CD4-positive, alpha-beta T cell (primary cell): ENCODE measurements around the gene CACHD1. TPM values are rescaled to one million over a fixed set of nuclear protein-coding genes. Genes with fewer than 3 reads are reported as not detected.

ENCODE experiments used
- ATAC-seq: fragments of 200-7000 bp; cut with Tn5 transposase; one replicate; pipeline ENCODE4 v1.10.0; 2022; ENCODE audit warnings: mild to moderate bottlenecking; ENCODE audit not compliant: poor library complexity
- CTCF ChIA-PET: fragments of 350-600 bp; sonication (Branson Sonifier 250); formaldehyde crosslinking; loops from one replicate; lab custom pipeline; 2021; ENCODE audit warnings: antibody characterized with exemption, inconsistent platforms; lab: Charles Lee
- POLR2A ChIA-PET: fragments of 350-600 bp; sonication (Branson Sonifier 250); formaldehyde crosslinking; loops from one replicate; lab custom pipeline; 2021; ENCODE audit warnings: antibody characterized with exemption, inconsistent platforms; lab: Charles Lee
- DNase-seq, 14 experiments: peaks; one replicate each; pipeline ENCODE4 v3.0.0-alpha.2; 2013 to 2020; ENCODE audit warnings: mixed read lengths in 2 of 14
- H3K27ac ChIP-seq, 2 donors: one replicate each; pipeline versions ENCODE4 v1.5.1 to v1.7.0; 2013; ENCODE audit warnings: low read length in 2 of 2, low read depth in 1 of 2, mild to moderate bottlenecking in 1 of 2
- H3K27me3 ChIP-seq, 2 experiments: 1 replicate in 1 of 2; 2 replicates in 1 of 2; pipeline versions ENCODE4 v1.6.1 to v1.7.0; 2013; ENCODE audit warnings: low read length in 2 of 2, control low read depth in 1 of 2, mild to moderate bottlenecking in 1 of 2, moderate library complexity in 1 of 2; ENCODE audit not compliant: insufficient read depth in 2 of 2, control insufficient read depth in 1 of 2
- H3K36me3 ChIP-seq: one replicate; pipeline ENCODE4 v1.6.1; 2013; ENCODE audit warnings: low read length, control low read depth; ENCODE audit not compliant: insufficient read depth
- H3K4me1 ChIP-seq: one replicate; pipeline ENCODE4 v1.6.1; 2013; ENCODE audit warnings: low read length, control low read depth; ENCODE audit not compliant: insufficient read depth
- H3K4me3 ChIP-seq: one replicate; pipeline ENCODE4 v1.5.1; 2013; ENCODE audit warnings: mild to moderate bottlenecking, low read length, moderate library complexity
- H3K9me3 ChIP-seq, 2 experiments: 1 replicate in 1 of 2; 2 replicates in 1 of 2; pipeline versions ENCODE4 v1.6.1 to v1.7.0; 2013; ENCODE audit warnings: low read length in 2 of 2, mild to moderate bottlenecking in 2 of 2, control low read depth in 1 of 2, moderate library complexity in 1 of 2; ENCODE audit not compliant: control insufficient read depth in 1 of 2, insufficient read depth in 1 of 2
- H3K27ac Mint-ChIP-seq: one replicate; pipeline ENCODE4 v1.8.0; 2020; ENCODE audit warnings: mixed read lengths
- H3K27me3 Mint-ChIP-seq: one replicate; pipeline ENCODE4 v1.8.0; 2021; ENCODE audit warnings: mixed read lengths
- H3K36me3 Mint-ChIP-seq: one replicate; pipeline ENCODE4 v1.8.0; 2021; ENCODE audit warnings: low read depth, mixed read lengths
- H3K4me1 Mint-ChIP-seq: one replicate; pipeline ENCODE4 v1.8.0; 2021; ENCODE audit warnings: low read depth, mixed read lengths
- H3K4me3 Mint-ChIP-seq: one replicate; pipeline ENCODE4 v1.8.0; 2020; ENCODE audit warnings: mild to moderate bottlenecking, mixed read lengths
- H3K9me3 Mint-ChIP-seq: one replicate; pipeline ENCODE4 v1.8.0; 2020; ENCODE audit warnings: mixed read lengths
- intact Hi-C, 2 experiments: fragments of 100-400 bp; cut with DNase I in 1 of 2; cut with micrococcal nuclease in 1 of 2; formaldehyde crosslinking; loops; one replicate each; pipeline versions ENCODE4 v1.15.1 to v1.9.0; 2023 to 2025; cut with DNase I, micrococcal nuclease
- total RNA-seq, 174 experiments: library from RNA in 2 of 174; stranded (reverse) in 2 of 174; gene quantifications; one replicate each; pipeline ENCODE4 v1.2.3 and lab custom pipeline; 2021 to 2026
- TF ChIP-seq, protein P1 (sequence below): fragments of 200-600 bp; IDR thresholded peaks from one replicate; pipeline ENCODE4 v1.8.0; 2022; ENCODE audit warnings: antibody characterized with exemption, mild to moderate bottlenecking

The CACHD1 gene
- total RNA-seq, 2 experiments from 2014 or later, result 6.2 to 7.1 TPM

DNA sequence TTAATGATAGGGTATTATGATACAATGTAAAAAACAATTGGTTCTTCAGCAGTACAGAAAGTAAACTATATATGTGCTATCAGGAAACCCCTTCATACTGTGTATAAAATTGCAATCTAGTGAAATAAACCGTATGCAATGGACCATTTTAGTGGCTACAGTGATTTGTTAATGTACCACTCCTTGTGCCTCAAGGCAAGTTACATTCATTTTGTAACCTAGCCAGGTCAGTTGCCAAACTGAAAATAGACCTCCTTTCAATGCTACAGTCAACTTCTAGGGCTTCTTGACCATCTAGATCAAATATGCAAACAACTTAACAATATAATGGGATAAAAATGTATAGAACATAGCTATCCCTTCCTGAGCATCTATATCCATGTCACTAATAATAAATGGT, 223.0 kb downstream of the CACHD1 start:
- CTCF ChIA-PET, result interaction anchor here (0.6 kb wide), 1 partner anchor 9 kb away, joined by 3 read pairs; no protein-coding TSS in a partner anchor
- H3K4me1 Mint-ChIP-seq, result no peaks in the 10 kb centered on the region

DNA sequence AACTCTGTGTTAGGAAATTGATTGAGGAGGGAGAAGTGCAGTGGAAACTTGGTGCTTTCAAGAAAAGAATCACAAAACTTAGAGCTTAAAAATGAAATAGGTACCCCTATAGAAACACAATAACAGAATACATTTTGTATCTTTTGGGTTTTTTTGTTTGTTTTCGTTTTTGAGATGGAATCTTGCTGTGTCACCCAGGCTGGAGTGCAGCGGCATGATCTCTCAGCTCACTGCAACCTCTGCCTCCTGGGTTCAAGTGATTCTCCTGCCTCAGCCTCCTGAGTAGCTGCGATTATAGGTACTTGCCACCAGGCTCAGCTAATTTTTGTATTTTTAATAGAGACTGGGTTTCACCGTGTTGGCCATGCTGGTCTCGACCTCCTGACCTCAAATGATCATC, 223.5 kb downstream of the CACHD1 start:
- Histone ChIP-seq H3K4me1 (no peaks in the 10 kb centered on the region), H3K36me3 (no peaks in the 10 kb centered on the region), H3K27ac (no peak overlapping the region), H3K4me3 (no peak overlapping the region), H3K9me3 (no peaks in the 10 kb centered on the region), H3K27me3 (peaks cover 0 to 5% of the 10 kb centered on the region in 2 experiments)
- no peak overlapping the region for H3K4me3 Mint-ChIP-seq
- peaks cover 12% of the 10 kb centered on the region for H3K36me3 Mint-ChIP-seq
- no peak overlapping the region for H3K27ac Mint-ChIP-seq
- DNase-seq, result no peak
- ATAC-seq, result no peak
- H3K27me3 Mint-ChIP-seq, result no peaks in the 10 kb centered on the region
- CTCF ChIA-PET, result no interaction called here
- intact Hi-C loops, result no loop called here
- TF ChIP-seq, protein P1, sequence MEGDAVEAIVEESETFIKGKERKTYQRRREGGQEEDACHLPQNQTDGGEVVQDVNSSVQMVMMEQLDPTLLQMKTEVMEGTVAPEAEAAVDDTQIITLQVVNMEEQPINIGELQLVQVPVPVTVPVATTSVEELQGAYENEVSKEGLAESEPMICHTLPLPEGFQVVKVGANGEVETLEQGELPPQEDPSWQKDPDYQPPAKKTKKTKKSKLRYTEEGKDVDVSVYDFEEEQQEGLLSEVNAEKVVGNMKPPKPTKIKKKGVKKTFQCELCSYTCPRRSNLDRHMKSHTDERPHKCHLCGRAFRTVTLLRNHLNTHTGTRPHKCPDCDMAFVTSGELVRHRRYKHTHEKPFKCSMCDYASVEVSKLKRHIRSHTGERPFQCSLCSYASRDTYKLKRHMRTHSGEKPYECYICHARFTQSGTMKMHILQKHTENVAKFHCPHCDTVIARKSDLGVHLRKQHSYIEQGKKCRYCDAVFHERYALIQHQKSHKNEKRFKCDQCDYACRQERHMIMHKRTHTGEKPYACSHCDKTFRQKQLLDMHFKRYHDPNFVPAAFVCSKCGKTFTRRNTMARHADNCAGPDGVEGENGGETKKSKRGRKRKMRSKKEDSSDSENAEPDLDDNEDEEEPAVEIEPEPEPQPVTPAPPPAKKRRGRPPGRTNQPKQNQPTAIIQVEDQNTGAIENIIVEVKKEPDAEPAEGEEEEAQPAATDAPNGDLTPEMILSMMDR, result no peak
- POLR2A ChIA-PET, result no interaction called here
- no peaks in the 10 kb centered on the region for H3K4me1 Mint-ChIP-seq
- no peaks in the 10 kb centered on the region for H3K9me3 Mint-ChIP-seq

More for the DNA sequence above, 223.0 kb downstream of the CACHD1 start:
- no peaks in the 10 kb centered on the region for H3K27me3 Mint-ChIP-seq
- no peaks in the 10 kb centered on the region for H3K9me3 ChIP-seq
- TF ChIP-seq, protein P1, result no peak
- H3K27me3 ChIP-seq, result peaks cover 0 to 5% of the 10 kb centered on the region in 2 experiments
- DNase-seq (no peak), ATAC-seq (no peak)
- intact Hi-C loops, result no loop called here
- H3K36me3 Mint-ChIP-seq, result peaks cover 12% of the 10 kb centered on the region
- H3K36me3 ChIP-seq, result no peaks in the 10 kb centered on the region
- H3K4me3 Mint-ChIP-seq, result no peak overlapping the region
- POLR2A ChIA-PET, result no interaction called here
- no peaks in the 10 kb centered on the region for H3K4me1 ChIP-seq
- H3K27ac Mint-ChIP-seq, result no peak overlapping the region
- H3K27ac ChIP-seq, result no peak overlapping the region
- H3K9me3 Mint-ChIP-seq, result no peaks in the 10 kb centered on the region
- H3K4me3 ChIP-seq, result no peak overlapping the region

DNA sequence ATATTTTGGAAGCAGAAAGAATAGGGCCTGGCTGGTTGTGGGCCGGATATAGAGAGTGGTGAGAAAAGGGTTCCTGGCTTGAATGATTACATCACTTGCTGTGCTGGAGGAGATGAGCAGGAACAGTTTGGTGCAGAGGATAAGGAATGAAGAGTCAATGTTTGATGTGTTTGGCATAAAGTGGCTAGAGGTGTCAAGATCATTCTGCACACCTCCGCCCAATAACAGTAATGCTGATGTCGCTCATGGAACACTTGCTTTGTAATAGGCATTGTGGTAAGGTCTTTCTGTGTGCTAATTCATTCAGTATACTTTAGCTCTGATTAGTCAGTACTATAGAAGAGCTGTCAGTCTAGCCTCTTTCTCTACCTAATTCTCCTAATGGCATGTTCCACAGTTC, 226.9 kb downstream of the CACHD1 start:
- no peaks in the 10 kb centered on the region for H3K9me3 Mint-ChIP-seq
- Histone ChIP-seq H3K9me3 (no peaks in the 10 kb centered on the region), H3K36me3 (no peaks in the 10 kb centered on the region), H3K27me3 (peaks cover 0 to 5% of the 10 kb centered on the region in 2 experiments), H3K27ac (no peak overlapping the region), H3K4me1 (no peaks in the 10 kb centered on the region), H3K4me3 (no peak overlapping the region)
- ATAC-seq (no peak), DNase-seq (no peak)
- H3K27ac Mint-ChIP-seq, result no peak overlapping the region
- peaks cover 4% of the 10 kb centered on the region for H3K27me3 Mint-ChIP-seq
- H3K4me3 Mint-ChIP-seq, result no peak overlapping the region
- intact Hi-C loops, result no loop called here
- ChIA-PET POLR2A (no interaction called here), CTCF (no interaction called here)
- TF ChIP-seq, protein P1, result no peak
- no peaks in the 10 kb centered on the region for H3K4me1 Mint-ChIP-seq
- no peaks in the 10 kb centered on the region for H3K36me3 Mint-ChIP-seq
